H54 (cell line): ENCODE results near the gene JUNB.
"Not testable (repeated sequence)": the region's sequence is repeated elsewhere in the genome, so short reads cannot be mapped to it uniquely, and the experiment has no call there.

Source experiments
- DNase-seq: peaks from one replicate; pipeline ENCODE4 v3.0.0; 2011; ENCODE audit warnings: low spot score, mixed read lengths; ENCODE audit not compliant: insufficient read length
- FAIRE-seq: peaks from 3 replicates; lab custom pipeline; 2011; peaks lifted over from hg19 to GRCh38; lab: Jason Lieb, UNC
- POLR2A ChIP-seq: IDR thresholded peaks from 2 replicates; pipeline ENCODE4 v1.6.1; 2011; ENCODE audit warnings: low read depth, mild to moderate bottlenecking, low read length

The JUNB gene

DNA sequence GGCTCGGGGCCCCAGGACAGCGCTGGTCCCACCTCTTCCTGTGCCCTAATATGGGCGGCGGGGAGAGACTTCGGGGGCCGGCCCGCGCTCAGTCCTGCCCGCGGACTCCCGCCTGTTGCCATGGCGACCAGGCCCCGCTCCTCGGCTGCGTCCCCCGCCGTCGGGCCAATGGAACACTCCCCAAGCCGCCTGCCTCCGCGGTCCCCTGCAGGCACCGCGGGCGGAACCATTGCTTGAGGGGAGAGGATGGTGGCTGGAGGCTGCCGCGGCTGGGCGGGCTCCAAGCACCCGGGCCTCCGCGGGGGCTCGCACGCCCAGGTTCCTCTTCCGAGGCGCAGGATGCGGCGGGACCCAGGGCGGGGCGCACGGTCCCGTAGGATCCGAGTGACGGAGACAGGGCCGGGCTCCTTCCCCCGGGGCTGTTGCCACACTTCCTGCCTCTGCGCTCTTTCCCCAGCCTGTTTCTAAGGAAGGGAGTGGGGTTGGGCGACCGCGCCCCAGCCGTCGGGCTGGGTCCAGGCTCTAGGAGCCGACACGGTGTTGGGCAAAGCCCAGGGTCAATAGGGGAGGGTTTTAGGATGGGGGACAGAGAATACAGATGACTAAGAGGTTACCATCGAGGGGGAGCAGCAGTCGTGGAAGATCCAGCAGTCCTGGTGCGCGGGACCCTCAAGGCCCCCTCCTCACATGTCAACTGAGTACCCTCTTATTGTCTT lies 1.2 kb upstream of the JUNB start:
- FAIRE-seq (no peak), DNase-seq (peak; percentile 92)
- TF ChIP-seq POLR2A: 0 out of 2 replicates have a peak, but pooled peaks have one; percentile 23

DNA sequence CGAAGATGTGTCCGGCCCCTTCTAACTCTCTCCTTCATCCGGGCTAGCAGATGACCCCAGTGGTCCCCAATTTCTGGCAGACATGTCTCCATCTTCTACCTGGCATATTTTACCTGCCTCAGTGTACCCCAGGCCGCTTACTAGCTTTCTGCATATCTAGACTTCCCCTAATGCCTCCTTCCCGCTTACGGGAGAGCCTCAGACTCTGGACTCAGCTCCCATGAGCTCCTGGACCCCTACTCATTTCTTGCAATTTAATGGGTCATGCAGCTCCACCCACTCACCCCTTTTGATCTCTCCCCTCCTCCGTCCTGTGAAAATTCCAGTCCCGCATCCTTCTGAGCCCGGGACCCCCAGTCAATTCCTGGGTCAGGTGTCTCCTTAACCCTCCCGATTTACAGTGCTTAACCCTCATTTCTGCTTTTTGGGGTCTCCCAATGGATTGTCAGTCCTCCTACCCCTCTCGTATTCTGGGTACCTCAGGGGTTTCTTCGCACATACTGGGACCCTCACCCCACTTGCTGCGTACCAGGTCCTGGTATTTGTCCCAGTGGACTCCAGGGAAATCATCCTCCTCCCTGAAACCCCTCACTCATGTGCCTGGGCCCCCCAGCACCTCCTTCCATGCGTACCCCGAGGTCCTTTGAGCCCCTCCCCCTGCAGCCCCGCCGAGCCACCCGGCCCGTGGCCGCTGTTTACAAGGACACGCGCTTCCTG lies 500 bp upstream of the JUNB start:
- no peak for TF ChIP-seq POLR2A
- FAIRE-seq: no peak
- DNase-seq: no peak

- DNase-seq: no peak
- no peak for TF ChIP-seq POLR2A
- FAIRE-seq: no peak
These were observed 966 bp downstream of the JUNB start for GRCh38 chr19:12792051-12792852.

- DNase-seq: no peak
- TF ChIP-seq POLR2A: no peak
- no peak for FAIRE-seq
These were observed 1.6 kb downstream of the JUNB start for GRCh38 chr19:12792853-12793289.

GRCh38 chr19:12793290-12794195 lies 2.3 kb downstream of the JUNB start:
- DNase-seq: peak; percentile 93
- FAIRE-seq: no peak
- peak; percentile 47; the same call in 1 of the 2 replicates for TF ChIP-seq POLR2A

GRCh38 chr19:12794196-12794941 lies 3.1 kb downstream of the JUNB start:
- FAIRE-seq (no peak), DNase-seq (no peak)
- no peak for TF ChIP-seq POLR2A

DNA sequence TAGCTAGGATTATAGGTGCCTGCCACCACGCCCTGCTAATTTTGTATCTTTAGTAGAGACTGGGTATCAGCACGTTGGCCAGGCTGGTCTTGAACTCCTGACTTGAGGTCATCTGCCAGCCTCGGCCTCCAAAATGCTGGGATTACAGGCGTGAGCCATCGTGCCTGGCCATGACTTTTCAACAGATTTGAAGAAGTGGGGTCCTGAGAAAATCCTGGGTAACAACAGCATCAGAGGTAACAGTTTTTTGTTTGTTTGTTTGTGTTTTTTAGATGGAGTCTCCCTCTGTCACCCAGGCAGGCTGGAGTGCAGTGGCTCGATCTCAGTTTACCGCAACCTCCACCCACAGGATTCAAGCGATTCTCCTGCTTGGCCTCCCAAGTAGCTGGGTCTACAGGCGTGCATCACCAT lies 3.7 kb downstream of the JUNB start:
- DNase-seq (no peak), FAIRE-seq (no peak)
- TF ChIP-seq POLR2A: no peak

GRCh38 chr19:12796146-12797071 lies 5.1 kb downstream of the JUNB start:
- FAIRE-seq: peak; percentile 38
- no peak for TF ChIP-seq POLR2A
- DNase-seq: no peak

DNA sequence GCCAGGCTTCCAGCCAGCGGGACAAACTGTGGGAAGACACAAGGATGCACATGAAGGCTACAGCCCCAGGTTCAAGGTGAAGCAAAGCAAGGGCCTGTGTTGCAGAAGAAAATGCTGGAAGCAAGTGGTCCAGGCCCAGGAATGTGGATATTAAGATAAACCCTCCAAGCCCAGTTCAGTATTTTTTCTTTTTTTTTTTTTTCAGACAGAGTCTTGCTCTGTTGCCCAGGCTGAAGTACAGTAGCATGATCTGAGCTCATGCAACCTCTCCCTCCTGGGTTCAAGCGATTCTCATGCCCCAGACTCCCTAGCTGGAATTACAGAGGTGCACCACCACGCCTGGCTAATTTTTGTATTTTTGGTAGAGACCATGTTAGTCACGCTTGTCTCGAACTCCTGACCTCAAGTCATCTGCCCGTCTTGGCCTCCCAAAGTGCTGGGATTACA lies 5.9 kb downstream of the JUNB start:
- TF ChIP-seq POLR2A: no peak
- no peak for DNase-seq
- no peak for FAIRE-seq

DNA sequence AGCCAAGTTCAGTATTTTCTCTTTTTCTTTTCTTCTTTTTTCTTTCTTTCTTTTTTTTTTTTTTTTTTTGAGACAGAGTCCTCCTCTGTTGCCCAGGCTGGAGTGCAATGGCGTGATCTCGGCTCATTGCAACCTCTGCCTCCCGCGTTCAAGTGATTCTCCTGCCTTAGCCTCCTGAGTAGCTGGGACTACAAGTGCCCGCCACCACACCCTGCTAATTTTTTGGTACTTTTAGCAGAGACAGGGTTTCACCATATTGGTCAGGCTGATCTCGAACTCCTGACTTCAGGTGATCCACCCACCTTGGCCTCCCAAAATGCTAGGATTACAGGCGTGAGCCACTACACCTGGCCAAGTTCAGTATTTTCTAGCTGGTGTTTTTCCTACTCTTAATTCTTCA lies 6.3 kb downstream of the JUNB start:
- FAIRE-seq, DNase-seq: not testable (repeated sequence)

DNA sequence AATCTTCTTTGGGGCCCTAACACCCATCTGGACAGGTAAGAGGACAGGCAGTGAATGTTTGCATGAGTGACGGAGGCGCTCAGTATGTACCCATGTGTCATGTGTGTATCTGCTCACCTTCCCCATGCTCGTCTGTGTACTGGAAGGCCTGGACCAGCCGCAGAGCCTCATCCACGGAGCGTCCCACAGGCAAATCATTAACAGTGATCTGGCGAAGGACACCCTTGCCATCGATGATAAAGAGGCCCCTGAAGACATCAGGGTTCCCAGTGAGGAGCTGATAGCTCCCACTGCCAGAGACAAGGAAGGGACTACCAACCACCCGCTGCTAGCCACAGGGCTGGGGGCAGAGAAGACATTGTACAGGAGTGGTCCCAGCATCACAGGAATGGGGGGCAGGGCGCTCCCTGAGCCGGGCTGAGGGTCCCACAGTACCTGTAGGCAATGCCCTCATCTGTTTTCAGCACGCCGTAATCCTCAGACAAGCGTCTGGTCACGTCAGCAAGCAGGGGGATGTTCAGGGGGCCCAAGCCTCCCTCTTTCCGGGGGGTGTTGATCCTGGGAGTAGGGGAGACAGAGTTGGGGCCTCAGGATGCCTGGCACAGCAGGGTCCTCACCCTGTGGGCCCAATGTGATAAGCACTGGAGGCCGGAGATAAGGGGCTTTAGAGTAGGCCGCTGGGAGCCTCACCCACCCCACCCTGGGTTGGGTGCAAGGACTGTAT lies 8.6 kb downstream of the JUNB start:
- FAIRE-seq (no peak), DNase-seq (no peak)
- no peak for TF ChIP-seq POLR2A
